ENCODE measurements around the gene OR8H3.
"Not testable (repeated sequence)": the region's sequence is repeated elsewhere in the genome, so short reads cannot be mapped to it uniquely, and the experiment has no call there.

The OR8H3 gene, protein sequence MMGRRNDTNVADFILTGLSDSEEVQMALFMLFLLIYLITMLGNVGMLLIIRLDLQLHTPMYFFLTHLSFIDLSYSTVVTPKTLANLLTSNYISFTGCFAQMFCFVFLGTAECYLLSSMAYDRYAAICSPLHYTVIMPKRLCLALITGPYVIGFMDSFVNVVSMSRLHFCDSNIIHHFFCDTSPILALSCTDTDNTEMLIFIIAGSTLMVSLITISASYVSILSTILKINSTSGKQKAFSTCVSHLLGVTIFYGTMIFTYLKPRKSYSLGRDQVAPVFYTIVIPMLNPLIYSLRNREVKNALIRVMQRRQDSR

DNA sequence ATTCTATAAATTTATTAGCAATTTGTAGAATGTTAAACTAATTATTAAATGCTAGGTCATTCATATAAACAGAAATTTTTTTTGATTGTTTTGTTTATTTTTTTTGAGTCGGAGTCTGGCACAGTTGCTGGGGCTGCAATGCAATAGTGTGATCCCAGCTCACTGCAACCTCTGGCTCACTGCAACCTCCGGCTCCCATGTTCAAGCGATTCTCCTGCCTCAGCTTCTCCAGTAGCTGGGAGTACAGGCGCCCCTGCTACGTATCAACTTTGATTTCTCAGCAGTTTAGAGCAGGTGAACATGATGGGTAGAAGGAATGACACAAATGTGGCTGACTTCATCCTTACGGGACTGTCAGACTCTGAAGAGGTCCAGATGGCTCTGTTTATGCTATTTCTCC, at the start of gene OR8H3:
TSS of gene OR8H3 (plus strand) at position 301 of the 400 bp plus-strand sequence. CDS start at position 301, 0 bp downstream.
- DNase-seq (ENCODE audit: low spot score), result no peak

DNA sequence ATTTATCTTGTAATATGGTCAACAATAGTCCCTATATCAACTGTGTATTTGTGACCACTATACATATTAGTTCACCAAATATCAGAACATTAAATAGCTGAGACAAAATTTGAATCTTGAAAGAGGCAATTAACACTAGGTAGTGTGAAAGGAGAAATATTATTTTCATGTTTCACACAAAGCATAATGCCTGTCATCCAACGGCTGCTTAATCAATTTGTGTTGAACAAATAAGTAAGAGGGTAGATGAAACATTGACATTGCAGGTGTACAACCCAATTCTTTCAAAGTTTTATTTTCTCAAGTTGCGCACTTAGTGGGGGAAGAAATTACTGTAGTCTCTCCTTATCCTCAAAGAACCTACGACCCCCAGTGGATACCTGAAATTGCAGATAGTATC, 32.5 kb upstream of the OR8H3 start:
- no peak for DNase-seq (ENCODE audit: low spot score)

DNA sequence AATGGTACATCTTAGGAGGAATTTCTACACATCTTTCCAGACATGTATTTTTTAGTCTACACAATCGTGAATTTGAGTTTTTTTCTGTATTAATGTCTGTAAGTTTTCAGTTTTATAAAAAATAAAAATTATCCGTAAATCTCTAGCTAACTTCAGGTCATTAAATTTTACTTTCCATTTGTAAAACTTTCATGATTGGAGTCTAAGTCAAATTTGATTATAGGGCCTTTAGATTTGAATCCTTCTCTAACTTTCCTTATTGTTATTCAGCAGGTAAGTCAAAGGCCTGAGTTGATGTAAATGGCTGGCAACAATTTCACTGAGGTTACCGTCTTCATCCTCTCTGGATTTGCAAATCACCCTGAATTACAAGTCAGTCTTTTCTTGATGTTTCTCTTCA, 29.2 kb upstream of the OR8H3 start, which contains the start of gene OR8I2:
TSS of gene OR8I2 (plus strand) at position 301 of the 400 bp plus-strand sequence. CDS start at position 301, 0 bp downstream.
- no peak for DNase-seq (ENCODE audit: low spot score)

DNA sequence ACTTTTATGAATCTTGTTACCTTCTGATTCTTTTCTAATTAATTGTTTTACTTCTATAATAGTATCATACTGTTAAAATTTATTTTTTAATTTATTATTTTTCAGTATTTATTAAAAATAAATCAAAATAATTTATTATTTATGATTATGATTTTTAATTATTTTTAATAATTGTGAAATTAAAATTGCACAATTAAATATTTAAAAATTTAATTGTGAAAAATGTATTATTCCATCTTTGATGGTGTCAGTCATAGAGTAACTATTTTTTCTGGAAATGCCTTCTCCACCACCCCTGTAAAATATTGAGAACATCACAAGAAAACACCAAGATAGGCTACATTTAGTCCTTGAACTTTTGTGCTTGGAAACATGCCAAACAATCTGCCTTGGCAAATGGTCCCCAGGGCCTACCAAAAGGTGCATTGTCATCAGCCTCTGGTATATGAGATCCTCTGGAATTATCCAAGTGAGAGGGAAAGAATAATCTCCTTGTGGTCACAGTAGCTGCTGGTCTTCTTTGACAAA, 18.9 kb upstream of the OR8H3 start, which contains the start of gene OR8H2:
TSS of gene OR8H2 (plus strand) at position 478 of the 528 bp plus-strand sequence. CDS start 1,356 bp downstream, outside the sequence.
- DNase-seq (ENCODE audit: low spot score), result no peak

DNA sequence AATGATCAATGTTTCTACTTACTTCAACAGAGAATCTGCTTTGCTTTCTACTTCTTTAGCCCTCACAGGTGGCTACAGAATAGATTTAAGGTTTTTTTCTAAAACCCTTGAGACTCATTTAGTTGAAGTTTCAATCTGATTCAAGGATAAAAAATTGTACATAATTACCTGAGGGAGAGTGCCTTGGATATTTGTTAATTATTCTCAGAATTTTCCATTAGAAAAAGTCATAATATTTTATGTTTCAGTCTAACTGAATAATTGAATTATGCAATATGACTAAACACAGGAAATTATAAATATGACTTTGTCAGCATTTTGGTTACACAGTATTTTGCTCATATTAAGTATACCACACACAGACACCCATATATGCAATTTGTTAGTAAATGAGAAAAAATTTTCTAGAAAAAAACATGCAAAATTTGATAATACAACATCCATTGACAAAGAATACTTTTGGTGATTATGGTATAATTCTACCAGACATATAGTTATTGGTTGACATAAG, 18.0 kb downstream of the OR8H3 start, which contains the start of gene OR8J3:
TSS of gene OR8J3 (minus strand) at position 51 of the 511 bp plus-strand sequence. CDS start 2,483 bp downstream, outside the sequence.
- no peak for DNase-seq (ENCODE audit: low spot score)

DNA sequence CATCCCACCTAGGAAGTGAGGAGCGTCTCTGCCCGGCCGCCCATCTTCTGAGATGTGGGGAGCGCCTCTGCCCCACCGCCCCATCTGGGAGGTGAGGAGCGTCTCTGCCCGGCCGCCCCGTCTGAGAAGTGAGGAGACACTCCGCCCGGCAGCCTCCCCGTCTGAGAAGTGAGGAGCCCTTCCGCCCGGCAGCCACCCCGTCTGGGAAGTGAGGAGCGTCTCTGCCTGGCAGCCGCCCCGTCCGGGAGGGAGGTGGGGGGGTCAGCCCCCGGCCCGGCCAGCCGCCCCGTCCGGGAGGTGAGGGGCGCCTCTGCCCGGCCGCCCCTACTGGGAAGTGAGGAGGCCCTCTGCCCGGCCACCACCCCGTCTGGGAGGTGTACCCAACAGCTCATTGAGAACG, 21.5 kb downstream of the OR8H3 start:
- DNase-seq (ENCODE audit: low spot score), result not testable (repeated sequence)

DNA sequence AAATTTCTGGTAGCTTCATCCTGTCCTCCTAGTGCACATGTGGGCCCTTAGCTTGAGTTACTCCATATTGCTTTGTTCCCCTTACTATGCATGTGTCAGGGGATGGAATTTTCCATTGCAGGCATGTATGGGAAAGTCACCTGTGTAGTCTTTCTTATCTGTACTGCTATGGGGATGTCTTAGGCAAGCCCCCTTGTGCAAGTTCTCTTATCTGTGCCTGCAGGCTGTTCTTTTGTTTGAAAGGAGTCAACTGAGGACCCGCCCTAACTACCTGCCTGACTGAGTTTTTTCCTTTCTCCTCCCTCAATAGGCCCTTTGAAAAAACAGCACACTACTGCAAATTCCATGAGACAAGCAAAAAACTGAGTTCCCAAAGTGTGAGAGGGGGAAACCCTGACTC, 29.2 kb downstream of the OR8H3 start:
- DNase-seq (ENCODE audit: low spot score), result no peak

DNA sequence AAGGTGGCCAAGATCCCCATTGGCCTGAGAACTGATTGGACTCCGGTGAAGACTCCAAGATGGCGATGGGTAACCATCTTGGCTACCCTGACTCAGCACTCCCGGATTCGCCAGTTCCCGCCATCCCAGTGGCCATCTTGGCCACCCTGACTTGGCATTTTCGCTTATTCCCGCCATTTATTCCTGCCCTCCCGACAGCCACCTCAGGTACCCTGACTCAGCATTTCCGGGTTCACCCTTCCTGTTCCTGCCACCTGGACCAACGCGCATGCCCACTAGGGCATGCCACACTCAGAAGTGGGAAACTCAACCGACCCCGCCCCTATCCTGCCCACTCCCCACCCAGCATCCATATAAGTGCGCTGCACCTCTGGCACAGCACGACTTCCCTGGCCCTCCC, 30.2 kb downstream of the OR8H3 start:
- DNase-seq (ENCODE audit: low spot score), result no peak

DNA sequence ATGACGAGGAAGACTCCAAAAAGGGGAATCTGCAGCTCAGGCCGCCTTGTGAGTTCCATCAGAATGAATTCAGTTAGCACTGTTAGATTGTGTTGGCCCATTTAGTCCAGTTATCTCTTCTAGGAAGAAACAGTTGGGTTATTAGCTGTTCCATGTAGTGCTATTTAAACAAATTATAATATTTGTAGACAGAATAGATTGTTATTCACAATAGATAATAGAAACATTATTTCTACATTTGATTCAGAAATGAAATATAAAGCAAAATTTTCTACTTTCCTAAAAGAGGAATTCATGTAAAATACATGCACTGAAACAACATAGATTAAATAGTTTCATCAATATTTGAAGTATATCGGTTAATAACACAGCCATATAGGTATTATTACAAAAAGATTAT, 38.0 kb downstream of the OR8H3 start, which contains the start of gene OR8K5:
TSS of gene OR8K5 (minus strand) at position 101 of the 400 bp plus-strand sequence. CDS start at position 101, 0 bp downstream.
- DNase-seq (ENCODE audit: low spot score), result no peak

DNA sequence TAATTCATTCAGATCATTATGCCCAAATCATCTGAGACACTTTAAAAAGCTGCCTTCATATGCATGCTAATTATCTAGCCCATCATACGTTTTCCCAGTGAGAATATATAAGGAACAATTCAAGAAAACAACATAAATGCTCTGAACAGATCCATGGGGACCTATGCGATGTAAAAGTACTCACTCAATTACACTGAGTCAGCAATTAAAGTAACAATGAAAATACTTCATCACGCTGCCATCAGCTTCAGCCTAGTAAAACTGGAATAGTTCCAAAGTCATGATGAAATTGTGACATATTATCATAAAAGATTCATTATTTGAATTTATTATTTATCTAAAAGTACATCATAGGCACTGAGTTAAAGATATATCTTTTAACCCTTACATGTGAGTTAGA, 41.6 kb downstream of the OR8H3 start:
- no peak for DNase-seq (ENCODE audit: low spot score)

DNA sequence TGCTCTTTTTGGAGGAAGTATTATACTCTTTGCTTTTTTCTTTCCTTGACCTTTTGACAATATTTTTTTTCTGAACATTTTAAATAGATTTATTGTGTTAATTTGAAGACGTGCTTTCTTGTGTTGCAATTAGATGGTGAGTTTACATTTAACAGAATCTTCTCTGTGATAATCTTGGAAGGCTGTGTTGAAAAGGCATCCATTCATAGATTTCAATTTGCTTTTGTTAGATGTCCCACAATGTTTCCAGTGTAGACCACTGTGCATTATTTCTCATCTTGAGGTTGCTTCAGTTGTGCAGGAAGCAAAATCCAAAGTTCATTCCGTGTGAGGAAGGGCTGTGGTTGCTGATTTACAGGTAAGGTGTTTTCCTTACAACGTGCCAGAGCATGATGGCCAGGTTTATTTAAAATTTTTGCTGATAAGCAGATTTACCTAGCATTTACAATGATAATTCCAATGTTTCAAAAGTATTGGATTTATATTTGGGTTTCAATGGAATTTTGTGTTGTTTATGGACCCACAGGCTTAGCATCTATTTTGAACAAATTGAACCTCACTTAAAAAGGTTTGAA, 50.2 kb downstream of the OR8H3 start:
- DNase-seq (ENCODE audit: low spot score), result no peak

All from cerebellar cortex (tissue), 1 donor.